ENCODE results near the gene MFAP3L.
"Not testable (repeated sequence)": the region's sequence is repeated elsewhere in the genome, so short reads cannot be mapped to it uniquely, and the experiment has no call there.

The MFAP3L gene

DNA sequence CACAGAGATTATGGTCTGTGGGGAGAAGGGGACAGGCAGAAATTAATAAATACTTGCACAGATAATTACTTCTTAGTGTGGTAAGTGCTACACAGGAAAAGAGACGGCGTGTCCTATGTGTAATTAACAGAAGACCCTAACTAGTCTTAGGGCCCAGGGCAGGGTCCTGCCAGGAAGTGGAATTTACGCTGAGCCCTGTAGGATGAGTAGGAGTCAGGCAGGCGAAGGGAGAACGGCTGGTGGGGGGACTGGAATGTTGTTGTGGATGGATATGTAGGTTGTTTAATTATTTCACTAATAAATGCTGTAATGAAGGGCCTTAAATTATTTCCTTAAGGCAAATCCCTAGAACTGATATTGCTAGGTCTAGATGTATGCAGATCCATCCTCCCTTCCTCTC, 26.7 kb upstream of the MFAP3L start:
- H3K4me3 ChIP-seq (ENCODE audit: control insufficient read depth, low read depth, low read length) = no peak overlapping the region
- TF ChIP-seq, protein P1, sequence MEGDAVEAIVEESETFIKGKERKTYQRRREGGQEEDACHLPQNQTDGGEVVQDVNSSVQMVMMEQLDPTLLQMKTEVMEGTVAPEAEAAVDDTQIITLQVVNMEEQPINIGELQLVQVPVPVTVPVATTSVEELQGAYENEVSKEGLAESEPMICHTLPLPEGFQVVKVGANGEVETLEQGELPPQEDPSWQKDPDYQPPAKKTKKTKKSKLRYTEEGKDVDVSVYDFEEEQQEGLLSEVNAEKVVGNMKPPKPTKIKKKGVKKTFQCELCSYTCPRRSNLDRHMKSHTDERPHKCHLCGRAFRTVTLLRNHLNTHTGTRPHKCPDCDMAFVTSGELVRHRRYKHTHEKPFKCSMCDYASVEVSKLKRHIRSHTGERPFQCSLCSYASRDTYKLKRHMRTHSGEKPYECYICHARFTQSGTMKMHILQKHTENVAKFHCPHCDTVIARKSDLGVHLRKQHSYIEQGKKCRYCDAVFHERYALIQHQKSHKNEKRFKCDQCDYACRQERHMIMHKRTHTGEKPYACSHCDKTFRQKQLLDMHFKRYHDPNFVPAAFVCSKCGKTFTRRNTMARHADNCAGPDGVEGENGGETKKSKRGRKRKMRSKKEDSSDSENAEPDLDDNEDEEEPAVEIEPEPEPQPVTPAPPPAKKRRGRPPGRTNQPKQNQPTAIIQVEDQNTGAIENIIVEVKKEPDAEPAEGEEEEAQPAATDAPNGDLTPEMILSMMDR (IDR thresholded peaks at IDR 0.05; ENCODE audit: control insufficient read depth, insufficient read depth, low read depth, low read length, missing control alignments) = no peak
- no peak for DNase-seq (ENCODE audit: low read depth)

GRCh38 chr4:170051402-170051801, 25.2 kb upstream of the MFAP3L start:
- no peak overlapping the region for H3K4me3 ChIP-seq (ENCODE audit: control insufficient read depth, low read depth, low read length)
- TF ChIP-seq, protein P1 (IDR thresholded peaks at IDR 0.05; ENCODE audit: control insufficient read depth, insufficient read depth, low read depth, low read length, missing control alignments) = no peak
- DNase-seq (ENCODE audit: low read depth) = no peak

DNA sequence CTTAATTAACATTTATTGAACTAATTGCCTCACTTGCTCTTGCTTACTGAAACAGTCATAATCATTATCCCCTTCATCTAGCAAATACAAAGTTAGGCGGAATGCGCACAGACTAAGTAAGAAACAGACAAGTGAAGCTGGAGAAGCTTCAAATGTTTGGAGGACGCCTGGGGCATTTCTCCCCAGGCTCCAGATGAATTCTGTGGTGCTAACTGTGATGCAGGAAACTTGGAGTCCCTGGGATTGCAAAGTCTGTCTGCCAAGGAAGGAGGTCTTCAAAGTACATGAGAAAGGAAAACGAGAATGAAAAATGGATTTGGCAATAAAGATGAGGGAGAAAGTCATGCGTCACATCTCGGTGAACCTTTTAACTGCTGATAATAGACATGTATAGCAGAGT, 23.6 kb upstream of the MFAP3L start:
- no peak overlapping the region for H3K4me3 ChIP-seq (ENCODE audit: control insufficient read depth, low read depth, low read length)
- no peak for DNase-seq (ENCODE audit: low read depth)
- TF ChIP-seq, protein P1 (IDR thresholded peaks at IDR 0.05; ENCODE audit: control insufficient read depth, insufficient read depth, low read depth, low read length, missing control alignments) = no peak

GRCh38 chr4:170047771-170048354, 21.7 kb upstream of the MFAP3L start:
- H3K4me3 ChIP-seq (ENCODE audit: control insufficient read depth, low read depth, low read length) = no peak overlapping the region
- DNase-seq (ENCODE audit: low read depth) = peak; percentile 31
- TF ChIP-seq, protein P1 (IDR thresholded peaks at IDR 0.05; ENCODE audit: control insufficient read depth, insufficient read depth, low read depth, low read length, missing control alignments) = peak; percentile 65

DNA sequence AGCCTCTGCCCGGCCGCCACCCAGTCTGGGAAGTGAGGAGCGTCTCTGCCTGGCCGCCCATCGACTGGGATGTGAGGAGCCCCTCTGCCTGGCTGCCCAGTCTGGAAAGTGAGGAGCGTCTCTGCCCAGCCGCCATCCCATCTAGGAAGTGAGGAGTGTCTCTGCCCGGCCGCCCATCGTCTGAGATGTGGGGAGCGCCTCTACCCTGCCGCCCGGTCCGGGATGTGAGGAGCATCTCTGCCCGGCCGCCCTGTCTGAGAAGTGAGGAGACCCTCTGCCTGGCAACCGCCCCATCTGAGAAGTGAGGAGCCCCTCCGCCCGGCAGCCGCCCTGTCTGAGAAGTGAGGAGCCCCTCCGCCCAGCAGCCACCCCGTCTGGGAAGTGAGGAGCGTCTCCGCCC, 20.0 kb upstream of the MFAP3L start:
- DNase-seq (ENCODE audit: low read depth); H3K4me3 ChIP-seq (ENCODE audit: control insufficient read depth, low read depth, low read length): not testable (repeated sequence)

DNA sequence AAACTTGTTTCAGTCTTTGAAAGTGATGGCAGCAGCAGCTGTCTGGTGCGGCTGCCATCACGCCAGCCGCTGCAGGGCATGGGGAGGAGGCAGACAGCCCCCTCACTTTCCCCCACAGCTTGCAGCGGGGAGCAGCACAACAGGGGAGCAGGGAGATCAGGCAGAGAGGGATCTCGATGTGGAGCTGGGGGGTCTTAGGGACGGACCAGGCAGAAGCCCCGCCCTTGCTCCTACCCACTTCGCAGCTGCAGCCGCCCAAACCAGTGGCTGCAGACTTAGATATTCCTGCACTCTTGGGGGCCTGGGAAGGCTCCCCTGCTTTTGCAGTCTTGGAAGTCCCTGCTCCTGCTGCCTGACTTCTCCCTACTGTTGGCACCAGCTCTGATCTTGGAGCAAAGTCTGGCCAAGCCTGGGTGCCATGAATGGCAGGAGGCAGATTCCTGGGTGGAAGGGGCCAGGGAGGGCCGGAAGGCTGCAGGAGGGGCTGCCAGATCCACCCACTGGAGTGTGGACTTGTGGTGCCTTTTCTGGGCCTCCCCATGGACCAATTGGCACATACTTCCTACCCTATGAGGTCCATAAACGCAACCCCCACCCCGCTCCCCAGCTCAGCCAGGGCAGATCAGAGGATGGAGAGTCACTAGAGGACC, 14.0 kb upstream of the MFAP3L start:
- no peak for DNase-seq (ENCODE audit: low read depth)
- TF ChIP-seq, protein P1 (IDR thresholded peaks at IDR 0.05; ENCODE audit: control insufficient read depth, insufficient read depth, low read depth, low read length, missing control alignments) = no peak
- no peak overlapping the region for H3K4me3 ChIP-seq (ENCODE audit: control insufficient read depth, low read depth, low read length)

GRCh38 chr4:170038769-170039168, 12.6 kb upstream of the MFAP3L start:
- no peak for DNase-seq (ENCODE audit: low read depth)
- TF ChIP-seq, protein P1 (IDR thresholded peaks at IDR 0.05; ENCODE audit: control insufficient read depth, insufficient read depth, low read depth, low read length, missing control alignments) = no peak
- no peak overlapping the region for H3K4me3 ChIP-seq (ENCODE audit: control insufficient read depth, low read depth, low read length)
